Measurements from ENCODE around the gene RNF19B.
A peak's percentile ranks its signal among the peaks of the same experiment; 100 is the strongest.
"Not testable (repeated sequence)": the region's sequence is repeated elsewhere in the genome, so short reads cannot be mapped to it uniquely, and the experiment has no call there.

The RNF19B gene

GRCh38 chr1:32992489-32993323 lies 28.1 kb upstream of the RNF19B start:
- no peak for DNase-seq

GRCh38 chr1:32991819-32992488 lies 27.3 kb upstream of the RNF19B start:
- DNase-seq: no peak

GRCh38 chr1:32991386-32991785 lies 26.8 kb upstream of the RNF19B start:
- no peak for DNase-seq

- no peak for DNase-seq
Observed at GRCh38 chr1:32990887-32991286, 26.3 kb upstream of the RNF19B start.

GRCh38 chr1:32989160-32990050 lies 24.8 kb upstream of the RNF19B start:
- peak in 1 of 2 experiments; percentile 14 for DNase-seq

GRCh38 chr1:32988665-32989064 lies 24.1 kb upstream of the RNF19B start:
- no peak for DNase-seq

GRCh38 chr1:32985226-32985625 lies 20.6 kb upstream of the RNF19B start:
- no peak for DNase-seq

GRCh38 chr1:32984455-32985171 lies 20.0 kb upstream of the RNF19B start:
- DNase-seq: no peak

GRCh38 chr1:32984090-32984454 lies 19.5 kb upstream of the RNF19B start:
- no peak for DNase-seq

- no peak for DNase-seq
Observed at GRCh38 chr1:32983020-32983419, 18.4 kb upstream of the RNF19B start.

- DNase-seq: no peak
Observed at GRCh38 chr1:32981003-32981901, 16.6 kb upstream of the RNF19B start.

GRCh38 chr1:32980080-32980479 lies 15.5 kb upstream of the RNF19B start:
- no peak for DNase-seq

- no peak for DNase-seq
Observed at GRCh38 chr1:32978854-32979253, 14.2 kb upstream of the RNF19B start.

- no peak for DNase-seq
Observed at GRCh38 chr1:32977546-32978087, 13.0 kb upstream of the RNF19B start.

- DNase-seq: not testable (repeated sequence)
Observed at GRCh38 chr1:32975055-32975454, 10.4 kb upstream of the RNF19B start.

GRCh38 chr1:32973458-32973857 lies 8.8 kb upstream of the RNF19B start:
- DNase-seq: not testable (repeated sequence)

GRCh38 chr1:32972814-32973428 lies 8.3 kb upstream of the RNF19B start:
- peak; percentile 27 to 72 for DNase-seq

- DNase-seq: no peak
Observed at GRCh38 chr1:32971576-32971975, 7.0 kb upstream of the RNF19B start.

GRCh38 chr1:32971156-32971555 lies 6.5 kb upstream of the RNF19B start:
- DNase-seq: no peak

- no peak for DNase-seq
Observed at GRCh38 chr1:32969566-32969965, 5.0 kb upstream of the RNF19B start.

Measured in NCI-H446 (cell line).